ENCODE data around the gene CNTNAP2. TPM values are rescaled to one million over a fixed set of nuclear protein-coding genes. Genes with fewer than 3 reads are reported as not detected.

Gene CNTNAP2
- total RNA-seq, 1 donor from 2014 or later = 5.4 TPM

- Mint-ChIP-seq H3K4me3 (ENCODE audit: unreplicated experiment) (no peak overlapping the region), H3K27me3 (ENCODE audit: unreplicated experiment) (no peaks in the 10 kb centered on the region), H3K36me3 (ENCODE audit: low read depth, unreplicated experiment) (no peaks in the 10 kb centered on the region), H3K27ac (ENCODE audit: unreplicated experiment) (no peak overlapping the region), H3K4me1 (ENCODE audit: unreplicated experiment) (no peaks in the 10 kb centered on the region), H3K9me3 (ENCODE audit: unreplicated experiment) (peaks cover 9% of the 10 kb centered on the region)
- no peak for TF ChIP-seq CTCF (IDR thresholded peaks at IDR 0.05; ENCODE audit: unreplicated experiment)
- no peak for DNase-seq (ENCODE audit: low spot score)
These were observed 584.6 kb downstream of the CNTNAP2 start for GRCh38 chr7:146701166-146701565.

- no peaks in the 10 kb centered on the region for H3K36me3 Mint-ChIP-seq (ENCODE audit: low read depth, unreplicated experiment)
- H3K27ac Mint-ChIP-seq (ENCODE audit: unreplicated experiment) = no peak overlapping the region
- H3K9me3 Mint-ChIP-seq (ENCODE audit: unreplicated experiment) = peaks cover 7% of the 10 kb centered on the region
- H3K27me3 Mint-ChIP-seq (ENCODE audit: unreplicated experiment) = no peaks in the 10 kb centered on the region
- H3K4me3 Mint-ChIP-seq (ENCODE audit: unreplicated experiment) = no peak overlapping the region
- no peak for TF ChIP-seq CTCF (IDR thresholded peaks at IDR 0.05; ENCODE audit: unreplicated experiment)
- DNase-seq (ENCODE audit: low spot score) = no peak
- no peaks in the 10 kb centered on the region for H3K4me1 Mint-ChIP-seq (ENCODE audit: unreplicated experiment)
These were observed 586.3 kb downstream of the CNTNAP2 start for GRCh38 chr7:146702898-146703297.

- Mint-ChIP-seq H3K9me3 (ENCODE audit: unreplicated experiment) (no peaks in the 10 kb centered on the region), H3K4me1 (ENCODE audit: unreplicated experiment) (no peaks in the 10 kb centered on the region), H3K4me3 (ENCODE audit: unreplicated experiment) (no peak overlapping the region), H3K27ac (ENCODE audit: unreplicated experiment) (no peak overlapping the region), H3K27me3 (ENCODE audit: unreplicated experiment) (no peaks in the 10 kb centered on the region), H3K36me3 (ENCODE audit: low read depth, unreplicated experiment) (no peaks in the 10 kb centered on the region)
- DNase-seq (ENCODE audit: low spot score) = no peak
- TF ChIP-seq CTCF (IDR thresholded peaks at IDR 0.05; ENCODE audit: unreplicated experiment) = no peak
These were observed 592.9 kb downstream of the CNTNAP2 start for GRCh38 chr7:146709451-146710027.

- H3K27me3 Mint-ChIP-seq (ENCODE audit: unreplicated experiment) = no peaks in the 10 kb centered on the region
- H3K9me3 Mint-ChIP-seq (ENCODE audit: unreplicated experiment) = no peaks in the 10 kb centered on the region
- no peak overlapping the region for H3K27ac Mint-ChIP-seq (ENCODE audit: unreplicated experiment)
- no peak overlapping the region for H3K4me3 Mint-ChIP-seq (ENCODE audit: unreplicated experiment)
- H3K36me3 Mint-ChIP-seq (ENCODE audit: low read depth, unreplicated experiment) = no peaks in the 10 kb centered on the region
- no peaks in the 10 kb centered on the region for H3K4me1 Mint-ChIP-seq (ENCODE audit: unreplicated experiment)
- TF ChIP-seq CTCF (IDR thresholded peaks at IDR 0.05; ENCODE audit: unreplicated experiment) = no peak
- DNase-seq (ENCODE audit: low spot score) = no peak
These were observed 596.6 kb downstream of the CNTNAP2 start for GRCh38 chr7:146713205-146713604.

GRCh38 chr7:146713934-146714333, 597.3 kb downstream of the CNTNAP2 start:
- no peaks in the 10 kb centered on the region for H3K9me3 Mint-ChIP-seq (ENCODE audit: unreplicated experiment)
- no peaks in the 10 kb centered on the region for H3K36me3 Mint-ChIP-seq (ENCODE audit: low read depth, unreplicated experiment)
- H3K4me3 Mint-ChIP-seq (ENCODE audit: unreplicated experiment) = no peak overlapping the region
- H3K4me1 Mint-ChIP-seq (ENCODE audit: unreplicated experiment) = no peaks in the 10 kb centered on the region
- TF ChIP-seq CTCF (IDR thresholded peaks at IDR 0.05; ENCODE audit: unreplicated experiment) = no peak
- no peaks in the 10 kb centered on the region for H3K27me3 Mint-ChIP-seq (ENCODE audit: unreplicated experiment)
- H3K27ac Mint-ChIP-seq (ENCODE audit: unreplicated experiment) = no peak overlapping the region
- DNase-seq (ENCODE audit: low spot score) = no peak
